ENCODE measurements around the gene JARID2. TPM values are rescaled to one million over a fixed set of nuclear protein-coding genes. Genes with fewer than 3 reads are reported as not detected.
"Not testable (repeated sequence)": the region's sequence is repeated elsewhere in the genome, so short reads cannot be mapped to it uniquely, and the experiment has no call there.

Gene JARID2
- total and polyA plus RNA-seq, 8 donors = 2.4 to 42.6 (median 11.5) TPM

- no peak for TF ChIP-seq EP300 (IDR thresholded peaks at IDR 0.05)
- TF ChIP-seq POLR2A (IDR thresholded peaks at IDR 0.05) = no peak
- TF ChIP-seq POLR2AphosphoS5 (IDR thresholded peaks at IDR 0.05) = no peak
- TF ChIP-seq, protein P1, sequence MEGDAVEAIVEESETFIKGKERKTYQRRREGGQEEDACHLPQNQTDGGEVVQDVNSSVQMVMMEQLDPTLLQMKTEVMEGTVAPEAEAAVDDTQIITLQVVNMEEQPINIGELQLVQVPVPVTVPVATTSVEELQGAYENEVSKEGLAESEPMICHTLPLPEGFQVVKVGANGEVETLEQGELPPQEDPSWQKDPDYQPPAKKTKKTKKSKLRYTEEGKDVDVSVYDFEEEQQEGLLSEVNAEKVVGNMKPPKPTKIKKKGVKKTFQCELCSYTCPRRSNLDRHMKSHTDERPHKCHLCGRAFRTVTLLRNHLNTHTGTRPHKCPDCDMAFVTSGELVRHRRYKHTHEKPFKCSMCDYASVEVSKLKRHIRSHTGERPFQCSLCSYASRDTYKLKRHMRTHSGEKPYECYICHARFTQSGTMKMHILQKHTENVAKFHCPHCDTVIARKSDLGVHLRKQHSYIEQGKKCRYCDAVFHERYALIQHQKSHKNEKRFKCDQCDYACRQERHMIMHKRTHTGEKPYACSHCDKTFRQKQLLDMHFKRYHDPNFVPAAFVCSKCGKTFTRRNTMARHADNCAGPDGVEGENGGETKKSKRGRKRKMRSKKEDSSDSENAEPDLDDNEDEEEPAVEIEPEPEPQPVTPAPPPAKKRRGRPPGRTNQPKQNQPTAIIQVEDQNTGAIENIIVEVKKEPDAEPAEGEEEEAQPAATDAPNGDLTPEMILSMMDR (IDR thresholded peaks at IDR 0.05) = no peak
- Histone ChIP-seq H3K4me3 (no peak overlapping the region), H3K27me3 (no peaks in the 10 kb centered on the region), H3K9me3 (no peaks in the 10 kb centered on the region), H3K27ac (peak overlapping the region in 1 of 5 donors; percentile 13), H3K4me1 (peaks cover 9 to 48% (median 30%) of the 10 kb centered on the region in 4 donors), H3K36me3 (peaks cover 0 to 4% (median 0%) of the 10 kb centered on the region in 4 donors)
- WGBS, 5 donors = 50 to 60% (median 56%) methylated on average over 6 of the region's 6 CpGs
- peak in 1 of 2 donors; percentile 53 for DNase-seq
- intact Hi-C loops (cut with DNase I; ENCODE audit: low total_unique reads) = no loop called here
Observed at GRCh38 chr6:15413466-15414234, 167.8 kb downstream of the JARID2 start.

- Histone ChIP-seq H3K4me3 (no peak overlapping the region), H3K4me1 (peaks cover 3 to 42% (median 28%) of the 10 kb centered on the region in 4 donors), H3K27me3 (no peaks in the 10 kb centered on the region), H3K36me3 (peaks cover 0 to 4% (median 0%) of the 10 kb centered on the region in 4 donors), H3K9me3 (peaks cover 0 to 5% (median 2%) of the 10 kb centered on the region in 4 donors), H3K27ac (no peak overlapping the region)
- WGBS, 5 donors = 37 to 83% (median 63%) methylated on average over 2 of the region's 2 CpGs
- TF ChIP-seq, protein P1 (IDR thresholded peaks at IDR 0.05) = no peak
- TF ChIP-seq POLR2AphosphoS5 (IDR thresholded peaks at IDR 0.05) (no peak), EP300 (IDR thresholded peaks at IDR 0.05) (no peak), POLR2A (IDR thresholded peaks at IDR 0.05) (no peak)
- no peak for DNase-seq
- intact Hi-C loops (cut with DNase I; ENCODE audit: low total_unique reads) = no loop called here
Observed at GRCh38 chr6:15414235-15414612, 168.4 kb downstream of the JARID2 start.

DNA sequence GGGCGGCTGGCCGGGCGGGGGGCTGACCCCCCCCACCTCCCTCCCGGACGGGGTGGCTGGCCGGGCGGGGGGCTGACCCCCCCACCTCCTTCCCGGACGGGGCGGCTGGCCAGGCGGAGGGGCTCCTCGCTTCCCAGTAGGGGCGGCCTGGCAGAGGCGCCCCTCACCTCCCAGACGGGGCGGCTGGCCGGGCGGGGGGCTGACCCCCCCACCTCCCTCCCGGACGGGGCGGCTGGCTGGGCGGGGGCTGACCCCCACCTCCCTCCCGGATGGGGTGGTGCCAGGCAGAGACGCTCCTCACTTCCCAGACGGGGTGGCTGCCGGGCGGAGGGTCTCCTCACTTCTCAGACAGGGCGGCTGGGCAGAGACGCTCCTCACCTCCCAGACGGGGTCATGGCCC is 169.8 kb downstream of the JARID2 start:
- H3K27ac ChIP-seq; intact Hi-C loops (cut with DNase I; ENCODE audit: low total_unique reads); H3K4me3 ChIP-seq; H3K27me3 ChIP-seq; H3K36me3 ChIP-seq; DNase-seq: not testable (repeated sequence)
- peaks cover 0 to 28% (median 15%) of the 10 kb centered on the region in 4 donors for H3K4me1 ChIP-seq
- 98 to 100% (median 99%) methylated on average over 3 to 30 of the region's 30 CpGs for WGBS, 5 donors
- H3K9me3 ChIP-seq = peaks cover 0 to 17% (median 9%) of the 10 kb centered on the region in 4 donors

GRCh38 chr6:15416932-15417509 is 171.2 kb downstream of the JARID2 start:
- peaks cover 1 to 21% (median 11%) of the 10 kb centered on the region in 4 donors for H3K4me1 ChIP-seq
- 84 to 88% (median 85%) methylated on average over 6 of the region's 6 CpGs for WGBS, 5 donors
- H3K9me3 ChIP-seq = peaks cover 0 to 17% (median 9%) of the 10 kb centered on the region in 4 donors
- TF ChIP-seq POLR2A (IDR thresholded peaks at IDR 0.05) = no peak
- no peak for TF ChIP-seq POLR2AphosphoS5 (IDR thresholded peaks at IDR 0.05)
- TF ChIP-seq EP300 (IDR thresholded peaks at IDR 0.05) = no peak
- TF ChIP-seq, protein P1 (IDR thresholded peaks at IDR 0.05) = no peak
- intact Hi-C loops (cut with DNase I; ENCODE audit: low total_unique reads) = no loop called here
- no peak overlapping the region for H3K27ac ChIP-seq
- no peak overlapping the region for H3K4me3 ChIP-seq
- H3K36me3 ChIP-seq = peaks cover 0 to 4% (median 0%) of the 10 kb centered on the region in 4 donors
- no peaks in the 10 kb centered on the region for H3K27me3 ChIP-seq
- no peak for DNase-seq
